ENCODE measurements around the gene KDM2B.

DNA sequence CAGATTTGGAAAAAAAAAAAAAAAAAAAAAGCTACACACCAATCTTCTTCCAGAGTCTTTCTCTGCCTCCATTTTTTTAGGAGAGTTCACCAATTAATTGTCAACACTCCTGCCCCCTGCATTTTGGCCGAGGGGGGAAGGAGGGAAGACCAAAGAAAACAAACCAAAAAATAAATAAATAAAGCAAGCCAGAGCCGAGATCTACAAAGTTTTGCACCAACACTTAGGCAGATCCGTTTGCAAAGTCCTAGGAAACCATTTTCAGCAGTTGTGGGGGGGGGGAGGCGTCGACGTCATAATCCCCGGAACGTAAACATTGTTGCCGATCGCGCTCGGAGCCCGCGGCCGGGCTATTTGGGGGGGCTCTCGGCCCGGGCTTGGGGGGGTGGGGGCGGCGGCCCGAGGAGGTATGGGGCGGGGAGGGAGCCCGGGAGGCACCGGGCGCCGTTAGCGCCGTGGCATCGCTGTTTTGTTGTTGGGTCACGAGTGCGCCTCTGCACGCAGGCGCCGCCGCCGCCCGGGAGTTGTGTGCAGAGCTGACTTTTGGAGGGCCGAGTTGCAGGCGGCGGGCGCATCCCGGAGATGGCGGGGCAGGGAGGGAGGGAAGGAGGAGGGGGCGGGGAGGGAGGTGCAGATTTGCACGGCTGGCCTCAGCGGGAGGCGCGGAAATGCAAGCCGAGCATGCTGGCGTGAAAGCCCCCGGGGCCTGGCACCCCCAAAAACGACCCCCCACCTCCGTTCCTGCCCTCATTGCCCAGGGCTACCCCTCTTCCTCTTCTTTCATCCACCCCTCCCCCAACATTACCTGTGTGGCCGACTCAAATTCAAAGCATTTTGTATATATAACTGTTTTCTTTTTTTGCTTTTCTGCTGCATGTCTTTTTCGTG, 598 bp downstream of the KDM2B start:
- no peak for TF ChIP-seq EZH2 (IDR thresholded peaks at IDR 0.05; ENCODE audit: borderline replicate concordance, low read length)
- TF ChIP-seq, protein P1, sequence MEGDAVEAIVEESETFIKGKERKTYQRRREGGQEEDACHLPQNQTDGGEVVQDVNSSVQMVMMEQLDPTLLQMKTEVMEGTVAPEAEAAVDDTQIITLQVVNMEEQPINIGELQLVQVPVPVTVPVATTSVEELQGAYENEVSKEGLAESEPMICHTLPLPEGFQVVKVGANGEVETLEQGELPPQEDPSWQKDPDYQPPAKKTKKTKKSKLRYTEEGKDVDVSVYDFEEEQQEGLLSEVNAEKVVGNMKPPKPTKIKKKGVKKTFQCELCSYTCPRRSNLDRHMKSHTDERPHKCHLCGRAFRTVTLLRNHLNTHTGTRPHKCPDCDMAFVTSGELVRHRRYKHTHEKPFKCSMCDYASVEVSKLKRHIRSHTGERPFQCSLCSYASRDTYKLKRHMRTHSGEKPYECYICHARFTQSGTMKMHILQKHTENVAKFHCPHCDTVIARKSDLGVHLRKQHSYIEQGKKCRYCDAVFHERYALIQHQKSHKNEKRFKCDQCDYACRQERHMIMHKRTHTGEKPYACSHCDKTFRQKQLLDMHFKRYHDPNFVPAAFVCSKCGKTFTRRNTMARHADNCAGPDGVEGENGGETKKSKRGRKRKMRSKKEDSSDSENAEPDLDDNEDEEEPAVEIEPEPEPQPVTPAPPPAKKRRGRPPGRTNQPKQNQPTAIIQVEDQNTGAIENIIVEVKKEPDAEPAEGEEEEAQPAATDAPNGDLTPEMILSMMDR (conservative IDR thresholded peaks at IDR 0.05 in 1 of 2, IDR thresholded peaks at IDR 0.05 in 1 of 2; ENCODE audit: extremely low read depth in 1 of 2, insufficient read depth in 1 of 2, low read depth in 1 of 2, low read length in 2 of 2): no peak
